ENCODE results near the gene CABLES2.

DNA sequence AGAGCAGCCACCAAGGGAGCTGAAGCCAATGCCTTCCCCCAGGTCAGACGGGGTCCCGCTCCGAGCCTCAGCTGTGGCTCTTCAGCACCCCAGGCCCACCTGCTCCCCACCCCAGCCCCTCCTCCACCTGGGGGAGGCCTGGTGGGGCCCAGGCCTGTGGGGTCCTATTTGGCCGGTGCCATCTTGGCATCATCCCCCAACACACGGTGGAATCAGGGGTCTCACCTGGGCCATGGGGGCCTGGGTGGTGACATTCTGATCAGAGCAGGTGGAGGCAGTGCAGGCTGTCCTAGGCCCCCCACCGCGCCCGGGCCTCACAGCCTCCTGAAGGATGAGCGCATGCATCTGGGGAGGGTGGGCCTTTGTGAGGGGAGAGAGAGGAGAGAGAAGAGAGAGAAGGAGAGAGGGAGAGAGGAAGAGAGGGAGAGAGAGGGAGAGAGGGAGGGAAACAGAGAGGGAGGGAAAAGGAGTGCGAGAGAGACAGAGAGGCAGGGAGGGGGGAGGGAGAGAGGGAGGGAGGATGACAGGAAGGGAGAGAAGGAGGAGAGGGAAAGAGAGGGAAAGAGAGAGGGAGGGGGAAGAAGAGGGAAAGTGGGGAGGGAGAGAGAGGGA is 44.2 kb upstream of the CABLES2 start:
- no peak for TF ChIP-seq NFIC (IDR thresholded peaks at IDR 0.05)
- no peak for TF ChIP-seq ZNF384 (IDR thresholded peaks at IDR 0.05; ENCODE audit: low read depth, low read length)
- no peak for TF ChIP-seq TCF7L2 (IDR thresholded peaks at IDR 0.05; ENCODE audit: low read depth, low read length)
- no peak for TF ChIP-seq SIN3A (IDR thresholded peaks at IDR 0.05; ENCODE audit: borderline replicate concordance in 2 of 2, control insufficient read depth in 1 of 2, low read depth in 2 of 2, low read length in 2 of 2)
- TF ChIP-seq BRD4 (IDR thresholded peaks at IDR 0.05): no peak
- no peak for TF ChIP-seq SMAD1 (IDR thresholded peaks at IDR 0.05; ENCODE audit: low read depth, low read length, partially characterized antibody)
- no peak for TF ChIP-seq POU5F1 (IDR thresholded peaks at IDR 0.05; ENCODE audit: borderline replicate concordance, low read depth, low read length, partially characterized antibody)
- TF ChIP-seq SRSF7 (optimal IDR thresholded peaks at IDR 0.05; ENCODE audit: low read depth, low read length): no peak

Measured in K562 (cell line).